Vagina (tissue), 2 donors: ENCODE measurements around the gene LPIN3. TPM values are rescaled to one million over a fixed set of nuclear protein-coding genes. Genes with fewer than 3 reads are reported as not detected.
A peak's percentile ranks its signal among the peaks of the same experiment; 100 is the strongest.

Source experiments
- DNase-seq, 2 donors: peaks; one replicate each; pipeline ENCODE4 v3.0.0-alpha.2; 2017; ENCODE audit errors: extremely low spot score in 2 of 2
- H3K27ac ChIP-seq: fragments of 200-600 bp; sonication (generic); one replicate; pipeline ENCODE4 v1.5.1; 2019
- H3K27me3 ChIP-seq: fragments of 200-600 bp; sonication (generic); one replicate; pipeline ENCODE4 v1.5.1; 2019
- H3K36me3 ChIP-seq, 2 donors: fragments of 200-600 bp; sonication (generic); one replicate each; pipeline ENCODE4 v1.5.1; 2017 to 2019
- H3K4me1 ChIP-seq: fragments of 200-600 bp; sonication (generic); one replicate; pipeline ENCODE4 v1.5.1; 2019
- H3K4me3 ChIP-seq, 2 donors: fragments of 200-600 bp; sonication (generic); 1 replicate in 1 of 2; 2 replicates in 1 of 2; pipeline ENCODE4 v1.5.1; 2016 to 2019
- H3K9me3 ChIP-seq: fragments of 200-600 bp; sonication (generic); one replicate; pipeline ENCODE4 v1.5.1; 2019
- CTCF ChIP-seq, 3 experiments: fragments of 450-650 bp in 2 of 3; fragments of 200-600 bp in 1 of 3; sonication (generic) in 1 of 3; IDR thresholded peaks; one replicate each; pipeline ENCODE4 v1.5.1; 2017 to 2019; ENCODE audit warnings: antibody characterized with exemption in 3 of 3, mild to moderate bottlenecking in 2 of 3, moderate library complexity in 2 of 3
- POLR2A ChIP-seq, 2 donors: fragments of 450-650 bp; IDR thresholded peaks; one replicate each; pipeline ENCODE4 v1.6.1; 2017; ENCODE audit warnings: antibody characterized with exemption in 2 of 2, mild to moderate bottlenecking in 2 of 2, moderate library complexity in 2 of 2
- POLR2AphosphoS5 ChIP-seq, 2 donors: sonication (generic); formaldehyde crosslinking; IDR thresholded peaks; one replicate each; pipeline ENCODE4 v1.9.0; 2017; ENCODE audit warnings: antibody characterized with exemption in 2 of 2, mild to moderate bottlenecking in 2 of 2, low read depth in 1 of 2; ENCODE audit not compliant: insufficient read depth in 1 of 2
- intact Hi-C: fragments of 100-400 bp; cut with DNase I; formaldehyde crosslinking; loops from one replicate; pipeline ENCODE4 v1.15.1; 2023
- total RNA-seq: library from RNA; depleted of rRNA; stranded (reverse); fragments of >200 nt; gene quantifications from one replicate; pipeline ENCODE4 v1.2.3, GENCODE V29; 2016

LPIN3 gene
- total RNA-seq: 82.3 TPM

GRCh38 chr20:41340327-41341055 lies at the start of gene LPIN3:
TSS of gene LPIN3 (plus strand) at chr20:41340821. CDS start at chr20:41345804, 4,983 bp downstream.
- Histone ChIP-seq H3K27me3 (no peaks in the 10 kb centered on the region), H3K9me3 (no peaks in the 10 kb centered on the region), H3K4me3 (peak within 1 kb of the TSS; percentile 44 to 49), H3K36me3 (no peaks in the 10 kb centered on the region), H3K4me1 (peaks cover 38% of the 10 kb centered on the region), H3K27ac (peak within 1 kb of the TSS; percentile 86)
- peak; percentile 51 to 75 for TF ChIP-seq POLR2AphosphoS5 (IDR thresholded peaks at IDR 0.05; ENCODE audit: insufficient read depth in 1 of 2, low read depth in 1 of 2)
- peak in 1 of 3 experiments; percentile 12 for TF ChIP-seq CTCF (IDR thresholded peaks at IDR 0.05)
- TF ChIP-seq POLR2A (IDR thresholded peaks at IDR 0.05): peak in 1 of 2 donors; percentile 12
- DNase-seq: peak in 1 of 2 donors; percentile 97
- intact Hi-C loops: loop anchor here (5.0 kb wide), 2 partner anchors 72 to 168 kb away; no protein-coding TSS in a partner anchor

GRCh38 chr20:41293269-41294037 lies 47.2 kb upstream of the LPIN3 start:
- intact Hi-C loops: no loop called here
- TF ChIP-seq POLR2A (IDR thresholded peaks at IDR 0.05) (no peak), CTCF (IDR thresholded peaks at IDR 0.05) (no peak), POLR2AphosphoS5 (IDR thresholded peaks at IDR 0.05; ENCODE audit: insufficient read depth in 1 of 2, low read depth in 1 of 2) (peak in 1 of 2 donors; percentile 43)
- H3K36me3 ChIP-seq: no peaks in the 10 kb centered on the region

GRCh38 chr20:41299899-41300298 lies 40.7 kb upstream of the LPIN3 start:
- no peaks in the 10 kb centered on the region for H3K27me3 ChIP-seq
- DNase-seq: no peak
- no peaks in the 10 kb centered on the region for H3K4me1 ChIP-seq
- TF ChIP-seq CTCF (IDR thresholded peaks at IDR 0.05) (no peak), POLR2A (IDR thresholded peaks at IDR 0.05) (no peak), POLR2AphosphoS5 (IDR thresholded peaks at IDR 0.05; ENCODE audit: insufficient read depth in 1 of 2, low read depth in 1 of 2) (no peak)
- no peaks in the 10 kb centered on the region for H3K9me3 ChIP-seq
- H3K27ac ChIP-seq: no peak overlapping the region
- intact Hi-C loops: no loop called here
- no peak overlapping the region for H3K4me3 ChIP-seq
- H3K36me3 ChIP-seq: no peaks in the 10 kb centered on the region

More at GRCh38 chr20:41293269-41294037, 47.2 kb upstream of the LPIN3 start:
- H3K9me3 ChIP-seq: no peaks in the 10 kb centered on the region
- no peak for DNase-seq
- H3K4me1 ChIP-seq: peaks cover 30% of the 10 kb centered on the region
- peak overlapping the region; percentile 71 for H3K27ac ChIP-seq
- no peaks in the 10 kb centered on the region for H3K27me3 ChIP-seq
- no peak overlapping the region for H3K4me3 ChIP-seq

GRCh38 chr20:41300383-41300782 lies 40.2 kb upstream of the LPIN3 start:
- Histone ChIP-seq H3K27me3 (no peaks in the 10 kb centered on the region), H3K27ac (no peak overlapping the region), H3K36me3 (no peaks in the 10 kb centered on the region), H3K9me3 (no peaks in the 10 kb centered on the region), H3K4me1 (no peaks in the 10 kb centered on the region), H3K4me3 (no peak overlapping the region)
- no peak for DNase-seq
- TF ChIP-seq POLR2AphosphoS5 (IDR thresholded peaks at IDR 0.05; ENCODE audit: insufficient read depth in 1 of 2, low read depth in 1 of 2) (no peak), POLR2A (IDR thresholded peaks at IDR 0.05) (no peak), CTCF (IDR thresholded peaks at IDR 0.05) (no peak)
- intact Hi-C loops: no loop called here
